Mesenchymal stem cell (in vitro differentiated cells and primary cell): Measurements from ENCODE around the gene LRP11.

Experiments
- DNase-seq: peaks from one replicate; pipeline ENCODE4 v3.0.0-alpha.2; 2013
- H2AFZ ChIP-seq: one replicate; pipeline ENCODE4 v1.6.1; 2013; ENCODE audit warnings: low read depth, mild to moderate bottlenecking, control low read depth, inconsistent platforms, low read length, moderate library complexity
- H2AK5ac ChIP-seq: 2 replicates; pipeline ENCODE4 v1.6.1; 2013; ENCODE audit warnings: low read length, moderate library complexity, mild to moderate bottlenecking, inconsistent platforms; ENCODE audit not compliant: severe bottlenecking
- H2BK120ac ChIP-seq: one replicate; pipeline ENCODE4 v1.6.1; 2013; ENCODE audit warnings: low read depth, mild to moderate bottlenecking, inconsistent platforms, low read length, moderate library complexity
- H2BK12ac ChIP-seq, 2 experiments: one replicate each; pipeline ENCODE4 v1.6.1; 2013; ENCODE audit warnings: inconsistent platforms in 2 of 2, low read length in 2 of 2, mild to moderate bottlenecking in 2 of 2, moderate library complexity in 2 of 2, control low read depth in 1 of 2
- H2BK15ac ChIP-seq: one replicate; pipeline ENCODE4 v1.6.1; 2013; ENCODE audit warnings: mild to moderate bottlenecking, low read depth, inconsistent platforms; ENCODE audit not compliant: poor library complexity, severe bottlenecking
- H2BK5ac ChIP-seq: 2 replicates; pipeline ENCODE4 v1.6.1; 2013; ENCODE audit warnings: low read depth, mild to moderate bottlenecking, low read length, control low read depth, inconsistent platforms; ENCODE audit not compliant: poor library complexity, severe bottlenecking
- H3K14ac ChIP-seq, 2 experiments: one replicate each; pipeline ENCODE4 v1.6.1; 2013; ENCODE audit warnings: inconsistent platforms in 2 of 2, low read length in 2 of 2, control low read depth in 1 of 2, mild to moderate bottlenecking in 1 of 2, moderate library complexity in 1 of 2
- H3K18ac ChIP-seq, 2 experiments: one replicate each; pipeline ENCODE4 v1.6.1; 2013; ENCODE audit warnings: inconsistent platforms in 2 of 2, low read length in 2 of 2, control low read depth in 1 of 2, low read depth in 1 of 2, mild to moderate bottlenecking in 1 of 2
- H3K23ac ChIP-seq, 2 experiments: one replicate each; pipeline ENCODE4 v1.6.1; 2013; ENCODE audit warnings: inconsistent platforms in 2 of 2, low read length in 2 of 2, mild to moderate bottlenecking in 2 of 2, moderate library complexity in 2 of 2, control low read depth in 1 of 2
- H3K27ac ChIP-seq: 2 replicates; pipeline ENCODE4 v1.5.1; 2013; ENCODE audit warnings: mild to moderate bottlenecking, moderate library complexity, low read length, control low read depth, inconsistent platforms; ENCODE audit not compliant: poor library complexity, severe bottlenecking
- H3K27me3 ChIP-seq, 2 experiments: 2 replicates each; pipeline versions ENCODE4 v1.6.1 to v1.7.0; 2013; ENCODE audit warnings: low read length in 2 of 2, mild to moderate bottlenecking in 2 of 2, moderate library complexity in 2 of 2, control low read depth in 1 of 2, inconsistent platforms in 1 of 2; ENCODE audit not compliant: control insufficient read depth in 1 of 2, insufficient read depth in 1 of 2
- H3K36me3 ChIP-seq, 2 experiments: 2 replicates each; pipeline versions ENCODE4 v1.6.1 to v1.7.0; 2013; ENCODE audit warnings: low read length in 2 of 2, control low read depth in 1 of 2, inconsistent platforms in 1 of 2, low read depth in 1 of 2, mild to moderate bottlenecking in 1 of 2; ENCODE audit not compliant: insufficient read depth in 2 of 2, control insufficient read depth in 1 of 2
- H3K4ac ChIP-seq, 2 experiments: one replicate each; pipeline ENCODE4 v1.6.1; 2013; ENCODE audit warnings: inconsistent platforms in 2 of 2, low read length in 2 of 2, mild to moderate bottlenecking in 2 of 2, moderate library complexity in 2 of 2, control low read depth in 1 of 2, low read depth in 1 of 2
- H3K4me1 ChIP-seq: 2 replicates; pipeline ENCODE4 v1.6.1; 2013; ENCODE audit warnings: low read depth, low read length, control low read depth; ENCODE audit not compliant: control insufficient read depth, insufficient read depth
- H3K4me2 ChIP-seq: 2 replicates; pipeline ENCODE4 v1.6.1; 2013; ENCODE audit warnings: low read length, mild to moderate bottlenecking, inconsistent platforms; ENCODE audit not compliant: poor library complexity, severe bottlenecking
- H3K4me3 ChIP-seq, 2 experiments: 2 replicates each; pipeline versions ENCODE4 v1.5.1 to v1.7.0; 2013; ENCODE audit warnings: low read length in 2 of 2, mild to moderate bottlenecking in 2 of 2, control low read depth in 1 of 2, low read depth in 1 of 2; ENCODE audit not compliant: insufficient read depth in 1 of 2
- H3K79me1 ChIP-seq: replicated peaks from 2 replicates; pipeline ENCODE4 v1.6.1; 2013; ENCODE audit warnings: mild to moderate bottlenecking, control low read depth, low read length, inconsistent platforms; ENCODE audit not compliant: poor library complexity, severe bottlenecking
- H3K9ac ChIP-seq: 2 replicates; pipeline ENCODE4 v1.7.0; 2013; ENCODE audit warnings: mild to moderate bottlenecking, low read length, moderate library complexity
- H3K9me3 ChIP-seq: 2 replicates; pipeline ENCODE4 v1.7.0; 2013; ENCODE audit warnings: mild to moderate bottlenecking, low read length; ENCODE audit not compliant: control insufficient read depth
- H4K8ac ChIP-seq: one replicate; pipeline ENCODE4 v1.6.1; 2013; ENCODE audit warnings: inconsistent platforms, mild to moderate bottlenecking, low read length, moderate library complexity
- H4K91ac ChIP-seq: one replicate; pipeline ENCODE4 v1.6.1; 2013; ENCODE audit warnings: mild to moderate bottlenecking, low read length, inconsistent platforms
- WGBS: methylation state at CpG from one replicate; pipeline ENCODE4 v1.1.7; 2013; ENCODE audit warnings: mixed read lengths; 5-methylcytosine and 5-hydroxymethylcytosine counted together

The LRP11 gene

GRCh38 chr6:149907317-149907716 lies 43.2 kb upstream of the LRP11 start:
- H3K27ac ChIP-seq, result no peak overlapping the region
- no peak for DNase-seq
- 69% methylated on average over 2 of the region's 2 CpGs for WGBS
- no peak overlapping the region for H3K4me2 ChIP-seq
- H4K8ac ChIP-seq, result no peak overlapping the region
- no peak overlapping the region for H2BK5ac ChIP-seq
- H2AK5ac ChIP-seq, result no peak overlapping the region
- no peak overlapping the region for H2BK12ac ChIP-seq
- H3K9me3 ChIP-seq, result no peaks in the 10 kb centered on the region
- H2BK120ac ChIP-seq, result no peak overlapping the region
- H3K4me1 ChIP-seq, result no peaks in the 10 kb centered on the region
- H3K9ac ChIP-seq, result no peak overlapping the region
- no peak overlapping the region for H3K14ac ChIP-seq
- peak overlapping the region; percentile 47 for H2AFZ ChIP-seq
- H3K4me3 ChIP-seq, result no peak overlapping the region
- H3K4ac ChIP-seq, result no peak overlapping the region
- no peak overlapping the region for H3K23ac ChIP-seq
- peaks cover 0 to 39% of the 10 kb centered on the region in 2 experiments for H3K27me3 ChIP-seq
- H3K79me1 ChIP-seq, result no peaks in the 10 kb centered on the region
- H4K91ac ChIP-seq, result no peak overlapping the region
- H3K36me3 ChIP-seq, result no peaks in the 10 kb centered on the region
- H3K18ac ChIP-seq, result no peak overlapping the region
- no peak overlapping the region for H2BK15ac ChIP-seq

- no peak overlapping the region for H3K23ac ChIP-seq
- DNase-seq, result no peak
- no peak overlapping the region for H2AFZ ChIP-seq
- H3K9ac ChIP-seq, result no peak overlapping the region
- no peak overlapping the region for H3K4ac ChIP-seq
- no peak overlapping the region for H2BK12ac ChIP-seq
- H3K4me2 ChIP-seq, result no peak overlapping the region
- no peak overlapping the region for H3K4me3 ChIP-seq
- H2BK120ac ChIP-seq, result no peak overlapping the region
- no peaks in the 10 kb centered on the region for H3K4me1 ChIP-seq
- peaks cover 0 to 34% of the 10 kb centered on the region in 2 experiments for H3K27me3 ChIP-seq
- no peak overlapping the region for H2BK15ac ChIP-seq
- H3K9me3 ChIP-seq, result no peaks in the 10 kb centered on the region
- H3K36me3 ChIP-seq, result no peaks in the 10 kb centered on the region
- no peak overlapping the region for H2AK5ac ChIP-seq
- H4K8ac ChIP-seq, result no peak overlapping the region
- H2BK5ac ChIP-seq, result no peak overlapping the region
- no peak overlapping the region for H3K27ac ChIP-seq
- WGBS, result 92% methylated on average over 4 of the region's 4 CpGs
- no peaks in the 10 kb centered on the region for H3K79me1 ChIP-seq
- H4K91ac ChIP-seq, result no peak overlapping the region
- H3K14ac ChIP-seq, result no peak overlapping the region
- H3K18ac ChIP-seq, result no peak overlapping the region
These were observed 42.2 kb upstream of the LRP11 start for GRCh38 chr6:149906405-149906804.

- Histone ChIP-seq H3K79me1 (no peaks in the 10 kb centered on the region), H3K4ac (no peak overlapping the region), H3K27ac (no peak overlapping the region), H3K23ac (peak overlapping the region in 1 of 2 experiments; percentile 56), H3K4me2 (no peak overlapping the region), H2AK5ac (no peak overlapping the region), H3K18ac (no peak overlapping the region), H2BK120ac (no peak overlapping the region), H2AFZ (no peak overlapping the region), H3K36me3 (no peaks in the 10 kb centered on the region), H3K27me3 (peaks cover 0 to 37% of the 10 kb centered on the region in 2 experiments), H3K4me1 (no peaks in the 10 kb centered on the region), H2BK15ac (no peak overlapping the region), H3K14ac (no peak overlapping the region), H4K91ac (no peak overlapping the region), H2BK12ac (no peak overlapping the region), H3K4me3 (no peak overlapping the region), H3K9ac (no peak overlapping the region), H3K9me3 (no peaks in the 10 kb centered on the region), H2BK5ac (no peak overlapping the region), H4K8ac (no peak overlapping the region)
- WGBS, result 83% methylated on average over 6 of the region's 6 CpGs
- DNase-seq, result no peak
These were observed 41.8 kb upstream of the LRP11 start for GRCh38 chr6:149905911-149906371.

GRCh38 chr6:149905371-149905910 lies 41.3 kb upstream of the LRP11 start:
- no peak overlapping the region for H2AFZ ChIP-seq
- no peak overlapping the region for H2BK15ac ChIP-seq
- H3K4me1 ChIP-seq, result no peaks in the 10 kb centered on the region
- H3K9ac ChIP-seq, result no peak overlapping the region
- WGBS, result 92% methylated on average over 18 of the region's 18 CpGs
- DNase-seq, result no peak
- H2BK12ac ChIP-seq, result no peak overlapping the region
- no peak overlapping the region for H2BK5ac ChIP-seq
- H4K91ac ChIP-seq, result no peak overlapping the region
- H3K36me3 ChIP-seq, result no peaks in the 10 kb centered on the region
- H3K79me1 ChIP-seq, result no peaks in the 10 kb centered on the region
- H3K23ac ChIP-seq, result peak overlapping the region in 1 of 2 experiments; percentile 56
- H3K14ac ChIP-seq, result no peak overlapping the region
- H2BK120ac ChIP-seq, result no peak overlapping the region
- no peak overlapping the region for H2AK5ac ChIP-seq
- peaks cover 0 to 37% of the 10 kb centered on the region in 2 experiments for H3K27me3 ChIP-seq
- H3K4me2 ChIP-seq, result no peak overlapping the region
- no peak overlapping the region for H3K27ac ChIP-seq
- H4K8ac ChIP-seq, result no peak overlapping the region
- no peaks in the 10 kb centered on the region for H3K9me3 ChIP-seq
- H3K4ac ChIP-seq, result no peak overlapping the region
- H3K4me3 ChIP-seq, result no peak overlapping the region
- H3K18ac ChIP-seq, result no peak overlapping the region
